ENCODE measurements around the gene RMC1. TPM values are rescaled to one million over a fixed set of nuclear protein-coding genes. Genes with fewer than 3 reads are reported as not detected.
"Not testable (repeated sequence)": the region's sequence is repeated elsewhere in the genome, so short reads cannot be mapped to it uniquely, and the experiment has no call there.

RMC1 gene
- polyA plus RNA-seq, 4 donors, result 9.5 to 96.4 (median 44.1) TPM

- no peak overlapping the region for H3K4me3 ChIP-seq (ENCODE audit: low read depth in 1 of 3, low read length in 3 of 3)
- H3K36me3 ChIP-seq (ENCODE audit: control insufficient read depth in 3 of 3, insufficient read depth in 2 of 3, low read depth in 1 of 3, low read length in 3 of 3), result peaks cover 22 to 64% (median 38%) of the 10 kb centered on the region in 3 donors
- no peaks in the 10 kb centered on the region for H3K27me3 ChIP-seq (ENCODE audit: control insufficient read depth in 3 of 3, insufficient read depth in 3 of 3, low read length in 3 of 3)
- peak overlapping the region in 1 of 3 donors; percentile 50 for H3K27ac ChIP-seq (ENCODE audit: low read depth in 1 of 3, low read length in 2 of 3)
- no peaks in the 10 kb centered on the region for H3K9me3 ChIP-seq (ENCODE audit: control insufficient read depth in 2 of 2, insufficient read depth in 1 of 2, low read depth in 1 of 2, low read length in 1 of 2)
- peaks cover 0 to 6% (median 0%) of the 10 kb centered on the region in 3 donors for H3K4me1 ChIP-seq (ENCODE audit: control insufficient read depth in 3 of 3, insufficient read depth in 2 of 3, low read depth in 1 of 3, low read length in 2 of 3)
- FAIRE-seq (no peak), DNase-seq (no peak)
- WGBS, 3 donors, result 93 to 95% (median 94%) methylated on average over 3 of the region's 3 CpGs
Measured at GRCh38 chr18:23548719-23549118, 45.4 kb downstream of the RMC1 start.

GRCh38 chr18:23550898-23551297 lies 47.6 kb downstream of the RMC1 start:
- no peak overlapping the region for H3K4me3 ChIP-seq (ENCODE audit: low read depth in 1 of 3, low read length in 3 of 3)
- peaks cover 0 to 6% (median 0%) of the 10 kb centered on the region in 3 donors for H3K4me1 ChIP-seq (ENCODE audit: control insufficient read depth in 3 of 3, insufficient read depth in 2 of 3, low read depth in 1 of 3, low read length in 2 of 3)
- FAIRE-seq (no peak), DNase-seq (no peak)
- H3K36me3 ChIP-seq (ENCODE audit: control insufficient read depth in 3 of 3, insufficient read depth in 2 of 3, low read depth in 1 of 3, low read length in 3 of 3), result peaks cover 20 to 63% (median 38%) of the 10 kb centered on the region in 3 donors
- H3K9me3 ChIP-seq (ENCODE audit: control insufficient read depth in 2 of 2, insufficient read depth in 1 of 2, low read depth in 1 of 2, low read length in 1 of 2), result no peaks in the 10 kb centered on the region
- H3K27ac ChIP-seq (ENCODE audit: low read depth in 1 of 3, low read length in 2 of 3), result no peak overlapping the region
- no peaks in the 10 kb centered on the region for H3K27me3 ChIP-seq (ENCODE audit: control insufficient read depth in 3 of 3, insufficient read depth in 3 of 3, low read length in 3 of 3)

DNA sequence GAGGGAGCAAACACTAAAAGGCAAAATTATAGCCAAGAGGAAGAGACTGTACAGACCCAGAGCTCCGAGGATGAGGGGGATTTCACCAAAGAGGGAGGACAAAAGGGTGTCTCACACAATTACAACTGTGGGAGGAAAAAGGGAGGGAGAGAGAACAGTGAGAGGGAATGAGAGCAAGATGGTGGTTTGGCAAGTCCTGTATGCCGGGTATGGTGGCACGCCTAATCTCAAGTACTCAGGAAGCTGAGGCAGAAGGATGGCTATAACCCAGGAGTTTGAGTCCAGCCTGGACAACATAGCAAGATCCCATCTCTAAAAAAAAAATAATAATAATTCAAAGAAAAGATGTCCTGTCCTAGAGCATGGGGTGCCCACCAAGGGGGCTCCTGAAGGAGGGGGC lies 48.7 kb downstream of the RMC1 start:
- 38 to 92% (median 51%) methylated on average over 3 of the region's 3 CpGs for WGBS, 3 donors
- Histone ChIP-seq H3K36me3 (ENCODE audit: control insufficient read depth in 3 of 3, insufficient read depth in 2 of 3, low read depth in 1 of 3, low read length in 3 of 3) (peaks cover 22 to 68% (median 47%) of the 10 kb centered on the region in 3 donors), H3K27me3 (ENCODE audit: control insufficient read depth in 3 of 3, insufficient read depth in 3 of 3, low read length in 3 of 3) (no peaks in the 10 kb centered on the region), H3K4me3 (ENCODE audit: low read depth in 1 of 3, low read length in 3 of 3) (no peak overlapping the region), H3K4me1 (ENCODE audit: control insufficient read depth in 3 of 3, insufficient read depth in 2 of 3, low read depth in 1 of 3, low read length in 2 of 3) (peaks cover 0 to 6% (median 0%) of the 10 kb centered on the region in 3 donors), H3K27ac (ENCODE audit: low read depth in 1 of 3, low read length in 2 of 3) (no peak overlapping the region), H3K9me3 (ENCODE audit: control insufficient read depth in 2 of 2, insufficient read depth in 1 of 2, low read depth in 1 of 2, low read length in 1 of 2) (no peaks in the 10 kb centered on the region)
- FAIRE-seq (no peak), DNase-seq (no peak)

- Histone ChIP-seq H3K27me3 (ENCODE audit: control insufficient read depth in 3 of 3, insufficient read depth in 3 of 3, low read length in 3 of 3) (no peaks in the 10 kb centered on the region), H3K4me1 (ENCODE audit: control insufficient read depth in 3 of 3, insufficient read depth in 2 of 3, low read depth in 1 of 3, low read length in 2 of 3) (peaks cover 0 to 4% (median 0%) of the 10 kb centered on the region in 3 donors), H3K36me3 (ENCODE audit: control insufficient read depth in 3 of 3, insufficient read depth in 2 of 3, low read depth in 1 of 3, low read length in 3 of 3) (peaks cover 22 to 69% (median 49%) of the 10 kb centered on the region in 3 donors), H3K27ac (ENCODE audit: low read depth in 1 of 3, low read length in 2 of 3) (no peak overlapping the region), H3K9me3 (ENCODE audit: control insufficient read depth in 2 of 2, insufficient read depth in 1 of 2, low read depth in 1 of 2, low read length in 1 of 2) (no peaks in the 10 kb centered on the region), H3K4me3 (ENCODE audit: low read depth in 1 of 3, low read length in 3 of 3) (no peak overlapping the region)
- DNase-seq, result no peak
- WGBS, 3 donors, result 85 to 93% (median 88%) methylated on average over 11 of the region's 11 CpGs
- no peak for FAIRE-seq
Measured at GRCh38 chr18:23552505-23552904, 49.2 kb downstream of the RMC1 start.

DNA sequence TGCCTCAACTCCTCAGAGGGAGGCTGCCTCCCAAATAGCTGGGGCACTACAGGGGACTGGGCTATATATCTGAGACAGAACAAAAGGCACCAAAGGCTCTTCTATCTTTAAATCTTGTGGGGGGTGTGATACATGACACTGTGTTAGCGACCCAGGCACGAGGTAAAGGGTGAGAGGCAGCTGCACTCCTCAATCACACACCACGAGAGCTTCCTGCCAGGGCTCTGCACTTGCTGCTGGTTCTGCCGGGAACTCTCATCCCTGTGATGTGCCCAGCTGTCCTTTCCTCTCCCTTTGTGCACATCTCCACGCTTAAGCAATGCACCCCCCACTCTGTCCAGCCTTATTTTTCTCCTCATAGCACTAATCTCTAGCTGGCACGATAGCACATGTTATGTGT lies 50.6 kb downstream of the RMC1 start:
- Histone ChIP-seq H3K4me1 (ENCODE audit: control insufficient read depth in 3 of 3, insufficient read depth in 2 of 3, low read depth in 1 of 3, low read length in 2 of 3) (no peaks in the 10 kb centered on the region), H3K36me3 (ENCODE audit: control insufficient read depth in 3 of 3, insufficient read depth in 2 of 3, low read depth in 1 of 3, low read length in 3 of 3) (peaks cover 19 to 64% (median 43%) of the 10 kb centered on the region in 3 donors), H3K27ac (ENCODE audit: low read depth in 1 of 3, low read length in 2 of 3) (no peak overlapping the region), H3K9me3 (ENCODE audit: control insufficient read depth in 2 of 2, insufficient read depth in 1 of 2, low read depth in 1 of 2, low read length in 1 of 2) (no peaks in the 10 kb centered on the region), H3K4me3 (ENCODE audit: low read depth in 1 of 3, low read length in 3 of 3) (no peak overlapping the region), H3K27me3 (ENCODE audit: control insufficient read depth in 3 of 3, insufficient read depth in 3 of 3, low read length in 3 of 3) (no peaks in the 10 kb centered on the region)
- DNase-seq (no peak), FAIRE-seq (no peak)
- 89 to 91% (median 91%) methylated on average over 6 of the region's 6 CpGs for WGBS, 3 donors

DNA sequence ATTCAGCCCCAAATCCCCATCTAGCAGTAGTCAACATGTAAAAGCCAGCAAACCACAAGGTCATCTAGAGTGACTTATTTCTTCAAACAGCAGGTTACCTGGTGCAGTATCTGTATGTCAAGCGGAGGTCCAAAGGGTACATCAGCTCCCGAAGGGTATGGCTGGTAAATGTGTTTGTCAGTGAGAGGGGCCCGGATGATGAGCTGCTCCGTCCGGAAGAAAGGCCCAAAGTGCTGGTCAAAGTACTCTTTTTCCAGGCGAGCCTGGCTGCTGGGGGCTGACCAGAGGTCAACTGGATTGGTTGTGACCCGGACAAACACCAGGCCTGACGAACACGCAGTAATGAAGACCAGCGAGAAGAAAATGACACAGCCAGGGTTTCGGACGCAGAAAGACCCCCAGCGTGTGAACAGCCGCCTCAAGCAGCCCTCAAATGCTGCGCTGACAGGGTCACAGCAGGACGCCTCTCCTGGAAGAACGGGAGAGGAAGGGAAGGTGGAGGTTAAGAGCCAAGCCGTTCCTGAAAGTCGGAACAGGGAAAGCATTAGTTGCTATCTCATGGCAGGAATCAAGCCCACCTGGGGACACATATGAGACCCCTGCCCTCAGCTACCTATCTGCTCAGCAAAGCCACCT lies 53.0 kb downstream of the RMC1 start:
- Histone ChIP-seq H3K4me3 (ENCODE audit: low read depth in 1 of 3, low read length in 3 of 3) (no peak overlapping the region), H3K36me3 (ENCODE audit: control insufficient read depth in 3 of 3, insufficient read depth in 2 of 3, low read depth in 1 of 3, low read length in 3 of 3) (peaks cover 15 to 67% (median 45%) of the 10 kb centered on the region in 3 donors), H3K27ac (ENCODE audit: low read depth in 1 of 3, low read length in 2 of 3) (no peak overlapping the region), H3K4me1 (ENCODE audit: control insufficient read depth in 3 of 3, insufficient read depth in 2 of 3, low read depth in 1 of 3, low read length in 2 of 3) (no peaks in the 10 kb centered on the region), H3K9me3 (ENCODE audit: control insufficient read depth in 2 of 2, insufficient read depth in 1 of 2, low read depth in 1 of 2, low read length in 1 of 2) (no peaks in the 10 kb centered on the region), H3K27me3 (ENCODE audit: control insufficient read depth in 3 of 3, insufficient read depth in 3 of 3, low read length in 3 of 3) (no peaks in the 10 kb centered on the region)
- DNase-seq, result peak in 1 of 2 donors; percentile 21
- WGBS, 3 donors, result 94 to 95% (median 95%) methylated on average over 19 of the region's 19 CpGs
- no peak for FAIRE-seq

DNA sequence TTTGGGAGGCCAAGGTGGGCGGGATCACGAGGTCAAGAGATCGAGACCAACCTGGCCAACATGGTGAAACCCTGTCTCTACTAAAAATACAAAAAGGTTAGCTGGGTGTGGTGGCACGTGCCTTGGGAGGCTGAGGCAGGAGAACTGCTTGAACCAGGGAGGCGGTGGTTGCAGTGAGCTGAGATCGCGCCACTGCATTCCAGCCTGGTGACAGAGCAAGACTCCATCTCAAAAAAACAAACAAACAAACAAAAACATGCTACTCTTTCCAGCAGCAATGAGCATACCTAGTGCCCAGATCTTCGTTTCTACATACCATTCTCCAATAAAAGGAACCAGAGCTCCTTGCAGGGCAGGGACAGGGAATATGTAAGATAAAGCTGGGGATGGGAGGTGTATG lies 54.2 kb downstream of the RMC1 start:
- H3K27ac ChIP-seq (ENCODE audit: low read depth in 1 of 3, low read length in 2 of 3); H3K27me3 ChIP-seq (ENCODE audit: control insufficient read depth in 3 of 3, insufficient read depth in 3 of 3, low read length in 3 of 3); DNase-seq; H3K9me3 ChIP-seq (ENCODE audit: control insufficient read depth in 2 of 2, insufficient read depth in 1 of 2, low read depth in 1 of 2, low read length in 1 of 2); FAIRE-seq; H3K4me1 ChIP-seq (ENCODE audit: control insufficient read depth in 3 of 3, insufficient read depth in 2 of 3, low read depth in 1 of 3, low read length in 2 of 3); H3K4me3 ChIP-seq (ENCODE audit: low read depth in 1 of 3, low read length in 3 of 3): not testable (repeated sequence)
- 95 to 98% (median 97%) methylated on average over 8 of the region's 8 CpGs for WGBS, 3 donors
- peaks cover 15 to 58% (median 38%) of the 10 kb centered on the region in 3 donors for H3K36me3 ChIP-seq (ENCODE audit: control insufficient read depth in 3 of 3, insufficient read depth in 2 of 3, low read depth in 1 of 3, low read length in 3 of 3)

GRCh38 chr18:23560186-23560585 lies 56.9 kb downstream of the RMC1 start:
- Histone ChIP-seq H3K9me3 (ENCODE audit: control insufficient read depth in 2 of 2, insufficient read depth in 1 of 2, low read depth in 1 of 2, low read length in 1 of 2) (no peaks in the 10 kb centered on the region), H3K27me3 (ENCODE audit: control insufficient read depth in 3 of 3, insufficient read depth in 3 of 3, low read length in 3 of 3) (no peaks in the 10 kb centered on the region), H3K4me1 (ENCODE audit: control insufficient read depth in 3 of 3, insufficient read depth in 2 of 3, low read depth in 1 of 3, low read length in 2 of 3) (no peaks in the 10 kb centered on the region), H3K4me3 (ENCODE audit: low read depth in 1 of 3, low read length in 3 of 3) (no peak overlapping the region), H3K36me3 (ENCODE audit: control insufficient read depth in 3 of 3, insufficient read depth in 2 of 3, low read depth in 1 of 3, low read length in 3 of 3) (peaks cover 11 to 43% (median 21%) of the 10 kb centered on the region in 3 donors), H3K27ac (ENCODE audit: low read depth in 1 of 3, low read length in 2 of 3) (no peak overlapping the region)
- DNase-seq (no peak), FAIRE-seq (no peak)
- 91 to 97% (median 97%) methylated on average over 4 of the region's 4 CpGs for WGBS, 3 donors
